ENCODE results near the gene GABARAPL1.

GABARAPL1 gene

GRCh38 chr12:10235761-10236631 lies 23.3 kb downstream of the GABARAPL1 start:
- DNase-seq, result no peak

GRCh38 chr12:10236720-10237119 lies 24.0 kb downstream of the GABARAPL1 start:
- no peak for DNase-seq

- no peak for DNase-seq
These were observed 25.8 kb downstream of the GABARAPL1 start for GRCh38 chr12:10238526-10238925.

- DNase-seq, result no peak
These were observed 28.6 kb downstream of the GABARAPL1 start for GRCh38 chr12:10241290-10241689.

- DNase-seq, result no peak
These were observed 29.1 kb downstream of the GABARAPL1 start for GRCh38 chr12:10241727-10242126.

- no peak for DNase-seq
These were observed 29.9 kb downstream of the GABARAPL1 start for GRCh38 chr12:10242539-10242938.

- no peak for DNase-seq
These were observed 31.3 kb downstream of the GABARAPL1 start for GRCh38 chr12:10243818-10244520.

- DNase-seq, result no peak
These were observed 34.9 kb downstream of the GABARAPL1 start for GRCh38 chr12:10247436-10248058.

- DNase-seq, result no peak
These were observed 37.2 kb downstream of the GABARAPL1 start for GRCh38 chr12:10249690-10250455.

GRCh38 chr12:10251669-10252068 lies 39.0 kb downstream of the GABARAPL1 start:
- no peak for DNase-seq

- DNase-seq, result no peak
These were observed 39.5 kb downstream of the GABARAPL1 start for GRCh38 chr12:10252201-10252600.

- no peak for DNase-seq
These were observed 43.4 kb downstream of the GABARAPL1 start for GRCh38 chr12:10256064-10256463.

GRCh38 chr12:10260927-10261326 lies 48.2 kb downstream of the GABARAPL1 start:
- no peak for DNase-seq

- no peak for DNase-seq
These were observed 55.4 kb downstream of the GABARAPL1 start for GRCh38 chr12:10268037-10268436.

GRCh38 chr12:10272467-10272866 lies 59.8 kb downstream of the GABARAPL1 start:
- no peak for DNase-seq
